ENCODE measurements around the gene TRIM6. TPM values are rescaled to one million over a fixed set of nuclear protein-coding genes. Genes with fewer than 3 reads are reported as not detected.

TRIM6 gene
- total RNA-seq, result 1 to 10 TPM; 1.5 to 2.7 TPM

- Mint-ChIP-seq H3K27me3 (peaks cover 12% of the 10 kb centered on the region), H3K9me3 (no peaks in the 10 kb centered on the region), H3K27ac (peak within 1 kb of the TSS; percentile 77), H3K4me3 (peak within 1 kb of the TSS; percentile 91), H3K4me1 (peaks cover 17% of the 10 kb centered on the region), H3K36me3 (no peaks in the 10 kb centered on the region)
- DNase-seq, result peak; percentile 38
- peak; percentile 40 for ATAC-seq (ENCODE audit: low read depth)
- POLR2A ChIA-PET, result no interaction called here
Observed at GRCh38 chr11:5596607-5597201, at the start of gene TRIM6. TSS of gene TRIM6 (plus strand) at chr11:5596637. CDS start at chr11:5596898, 261 bp downstream.

- H3K4me3 Mint-ChIP-seq, result no peak overlapping the region
- ATAC-seq (ENCODE audit: low read depth) (no peak), DNase-seq (no peak)
- POLR2A ChIA-PET, result no interaction called here
- no peaks in the 10 kb centered on the region for H3K4me1 Mint-ChIP-seq
- H3K9me3 Mint-ChIP-seq, result no peaks in the 10 kb centered on the region
- H3K36me3 Mint-ChIP-seq, result no peaks in the 10 kb centered on the region
- H3K27ac Mint-ChIP-seq, result no peak overlapping the region
- peaks cover 3% of the 10 kb centered on the region for H3K27me3 Mint-ChIP-seq
Observed at GRCh38 chr11:5547982-5548381, 48.5 kb upstream of the TRIM6 start.

- no peak for ATAC-seq (ENCODE audit: low read depth)
- POLR2A ChIA-PET, result no interaction called here
- no peaks in the 10 kb centered on the region for H3K36me3 Mint-ChIP-seq
Observed at GRCh38 chr11:5548440-5548839, 48.0 kb upstream of the TRIM6 start, which contains the start of gene OR52H1. TSS of gene OR52H1 (minus strand) at chr11:5548540. CDS start at chr11:5545505, 3,035 bp downstream.

GRCh38 chr11:5550440-5551095 lies 45.9 kb upstream of the TRIM6 start:
- no peak for ATAC-seq (ENCODE audit: low read depth)
- Mint-ChIP-seq H3K4me3 (no peak overlapping the region), H3K27ac (no peak overlapping the region), H3K4me1 (no peaks in the 10 kb centered on the region), H3K9me3 (no peaks in the 10 kb centered on the region), H3K36me3 (no peaks in the 10 kb centered on the region), H3K27me3 (peaks cover 3% of the 10 kb centered on the region)
- POLR2A ChIA-PET, result no interaction called here
- no peak for DNase-seq

More at GRCh38 chr11:5548440-5548839, 48.0 kb upstream of the TRIM6 start, which contains the start of gene OR52H1:
- Mint-ChIP-seq H3K9me3 (no peaks in the 10 kb centered on the region), H3K27ac (no peak within 1 kb of the TSS), H3K4me3 (no peak within 1 kb of the TSS), H3K4me1 (no peaks in the 10 kb centered on the region), H3K27me3 (peaks cover 3% of the 10 kb centered on the region)
- DNase-seq, result no peak

- Mint-ChIP-seq H3K4me3 (no peak overlapping the region), H3K9me3 (no peaks in the 10 kb centered on the region), H3K27me3 (peaks cover 12% of the 10 kb centered on the region), H3K36me3 (no peaks in the 10 kb centered on the region), H3K27ac (no peak overlapping the region), H3K4me1 (no peaks in the 10 kb centered on the region)
- no peak for DNase-seq
- no peak for ATAC-seq (ENCODE audit: low read depth)
- POLR2A ChIA-PET, result no interaction called here
Observed at GRCh38 chr11:5553343-5553742, 43.1 kb upstream of the TRIM6 start.

- no peak for DNase-seq
- POLR2A ChIA-PET, result no interaction called here
- Mint-ChIP-seq H3K4me3 (no peak overlapping the region), H3K4me1 (no peaks in the 10 kb centered on the region), H3K27ac (no peak overlapping the region), H3K27me3 (peaks cover 9% of the 10 kb centered on the region), H3K9me3 (no peaks in the 10 kb centered on the region), H3K36me3 (no peaks in the 10 kb centered on the region)
- ATAC-seq (ENCODE audit: low read depth), result no peak
Observed at GRCh38 chr11:5556596-5557188, 39.7 kb upstream of the TRIM6 start.

- Mint-ChIP-seq H3K27ac (no peak overlapping the region), H3K36me3 (no peaks in the 10 kb centered on the region), H3K4me3 (no peak overlapping the region), H3K9me3 (no peaks in the 10 kb centered on the region), H3K4me1 (no peaks in the 10 kb centered on the region), H3K27me3 (peaks cover 9% of the 10 kb centered on the region)
- no peak for DNase-seq
- no peak for ATAC-seq (ENCODE audit: low read depth)
- POLR2A ChIA-PET, result no interaction called here
Observed at GRCh38 chr11:5557751-5558150, 38.7 kb upstream of the TRIM6 start.

GRCh38 chr11:5564259-5565019 lies 32.0 kb upstream of the TRIM6 start:
- peaks cover 10% of the 10 kb centered on the region for H3K36me3 Mint-ChIP-seq
- no peak for ATAC-seq (ENCODE audit: low read depth)

GRCh38 chr11:5574654-5575053 lies 21.8 kb upstream of the TRIM6 start:
- POLR2A ChIA-PET, result no interaction called here
- H3K9me3 Mint-ChIP-seq, result no peaks in the 10 kb centered on the region
- H3K4me3 Mint-ChIP-seq, result no peak overlapping the region
- no peak overlapping the region for H3K27ac Mint-ChIP-seq
- no peak for ATAC-seq (ENCODE audit: low read depth)
- H3K36me3 Mint-ChIP-seq, result no peaks in the 10 kb centered on the region
- peaks cover 3% of the 10 kb centered on the region for H3K27me3 Mint-ChIP-seq
- peaks cover 6% of the 10 kb centered on the region for H3K4me1 Mint-ChIP-seq
- DNase-seq, result no peak

More at GRCh38 chr11:5564259-5565019, 32.0 kb upstream of the TRIM6 start:
- Mint-ChIP-seq H3K4me3 (peak overlapping the region; percentile 48), H3K27ac (peak overlapping the region; percentile 28), H3K9me3 (peaks cover 12% of the 10 kb centered on the region), H3K27me3 (peaks cover 6% of the 10 kb centered on the region), H3K4me1 (peaks cover 6% of the 10 kb centered on the region)
- DNase-seq, result no peak
- POLR2A ChIA-PET, result no interaction called here

GRCh38 chr11:5575152-5575551 lies 21.3 kb upstream of the TRIM6 start:
- no peak for ATAC-seq (ENCODE audit: low read depth)
- no peak for DNase-seq
- H3K4me3 Mint-ChIP-seq, result no peak overlapping the region
- peaks cover 3% of the 10 kb centered on the region for H3K27me3 Mint-ChIP-seq
- H3K27ac Mint-ChIP-seq, result no peak overlapping the region
- H3K4me1 Mint-ChIP-seq, result peaks cover 6% of the 10 kb centered on the region
- H3K9me3 Mint-ChIP-seq, result no peaks in the 10 kb centered on the region
- POLR2A ChIA-PET, result no interaction called here
- H3K36me3 Mint-ChIP-seq, result no peaks in the 10 kb centered on the region

- H3K9me3 Mint-ChIP-seq, result no peaks in the 10 kb centered on the region
- H3K36me3 Mint-ChIP-seq, result no peaks in the 10 kb centered on the region
- peaks cover 3% of the 10 kb centered on the region for H3K27me3 Mint-ChIP-seq
- DNase-seq (no peak), ATAC-seq (ENCODE audit: low read depth) (no peak)
- no peak overlapping the region for H3K4me3 Mint-ChIP-seq
- POLR2A ChIA-PET, result no interaction called here
- H3K27ac Mint-ChIP-seq, result no peak overlapping the region
- no peaks in the 10 kb centered on the region for H3K4me1 Mint-ChIP-seq
Observed at GRCh38 chr11:5577101-5577500, 19.3 kb upstream of the TRIM6 start.

GRCh38 chr11:5580577-5580976 lies 15.9 kb upstream of the TRIM6 start, which contains the start of gene OR52B6:
TSS of gene OR52B6 (plus strand) at chr11:5580877. CDS start at chr11:5580877, 0 bp downstream.
- H3K27me3 Mint-ChIP-seq, result peaks cover 3% of the 10 kb centered on the region
- H3K4me1 Mint-ChIP-seq, result no peaks in the 10 kb centered on the region
- ATAC-seq (ENCODE audit: low read depth), result no peak
- H3K36me3 Mint-ChIP-seq, result no peaks in the 10 kb centered on the region
- no peak for DNase-seq
- H3K9me3 Mint-ChIP-seq, result no peaks in the 10 kb centered on the region
- no peak within 1 kb of the TSS for H3K27ac Mint-ChIP-seq
- POLR2A ChIA-PET, result no interaction called here
- no peak within 1 kb of the TSS for H3K4me3 Mint-ChIP-seq

- POLR2A ChIA-PET, result no interaction called here
- H3K27me3 Mint-ChIP-seq, result peaks cover 3% of the 10 kb centered on the region
- ATAC-seq (ENCODE audit: low read depth) (no peak), DNase-seq (no peak)
- H3K4me3 Mint-ChIP-seq, result no peak overlapping the region
- H3K27ac Mint-ChIP-seq, result no peak overlapping the region
- H3K9me3 Mint-ChIP-seq, result no peaks in the 10 kb centered on the region
- no peaks in the 10 kb centered on the region for H3K36me3 Mint-ChIP-seq
- no peaks in the 10 kb centered on the region for H3K4me1 Mint-ChIP-seq
Observed at GRCh38 chr11:5581014-5581413, 15.4 kb upstream of the TRIM6 start.

All from activated naive CD8-positive, alpha-beta T cell treated with anti-CD3 and anti-CD28 coated beads, Interleukin-2, amount 10 ng/mL, durations not matched to agents 7 days and 5 days (primary cell).